B cell (primary cell): ENCODE data around the gene CLP1. TPM values are rescaled to one million over a fixed set of nuclear protein-coding genes. Genes with fewer than 3 reads are reported as not detected.

ENCODE experiments used
- ATAC-seq: fragments of 200-7000 bp; cut with Tn5 transposase; one replicate; pipeline ENCODE4 v1.10.0; 2021; ENCODE audit warnings: low read depth, mild to moderate bottlenecking, moderate number of reproducible peaks, moderate library complexity
- CTCF ChIA-PET: fragments of 350-600 bp; sonication (Branson Sonifier 250); formaldehyde crosslinking; loops from one replicate; lab custom pipeline; 2021; ENCODE audit warnings: antibody characterized with exemption, inconsistent platforms; lab: Charles Lee
- POLR2A ChIA-PET: fragments of 350-600 bp; sonication (Branson Sonifier 250); formaldehyde crosslinking; loops from one replicate; lab custom pipeline; 2021; ENCODE audit warnings: antibody characterized with exemption; lab: Charles Lee
- DNase-seq: peaks from one replicate; pipeline ENCODE4 v3.0.0; 2013
- H2AFZ ChIP-seq: 2 replicates; pipeline ENCODE4 v1.6.1; 2012; ENCODE audit warnings: mild to moderate bottlenecking, low read depth, low read length; ENCODE audit not compliant: insufficient read depth, poor library complexity, severe bottlenecking
- H3K27ac ChIP-seq, 2 donors: 1 replicate in 1 of 2; 2 replicates in 1 of 2; pipeline ENCODE4 v1.5.1; 2012 to 2013; ENCODE audit warnings: low read length in 2 of 2, mild to moderate bottlenecking in 2 of 2, moderate library complexity in 1 of 2
- H3K27me3 ChIP-seq, 4 experiments: fragments of 200-600 bp in 1 of 4; sonication (generic) in 1 of 4; replicated peaks in 1 of 4; 1 replicate in 2 of 4; 2 replicates in 2 of 4; pipeline versions ENCODE4 v1.6.1 to v1.7.0; 2013 to 2016; ENCODE audit warnings: low read length in 3 of 4, mild to moderate bottlenecking in 2 of 4, mixed read lengths in 1 of 4, moderate library complexity in 1 of 4; ENCODE audit not compliant: insufficient read depth in 4 of 4, control insufficient read depth in 3 of 4; ENCODE audit errors: control extremely low read depth in 1 of 4
- H3K36me3 ChIP-seq, 2 experiments: replicated peaks in 1 of 2; 1 replicate in 1 of 2; 2 replicates in 1 of 2; pipeline versions ENCODE4 v1.6.1 to v1.7.1; 2013; ENCODE audit warnings: low read length in 1 of 2; ENCODE audit not compliant: insufficient read depth in 2 of 2, control insufficient read depth in 1 of 2; ENCODE audit errors: control extremely low read depth in 1 of 2, extremely low read depth in 1 of 2
- H3K4me1 ChIP-seq, 2 donors: fragments of 200-600 bp in 1 of 2; sonication (generic) in 1 of 2; 1 replicate in 1 of 2; 2 replicates in 1 of 2; pipeline versions ENCODE4 v1.5.1 to v1.6.1; 2013 to 2017; ENCODE audit warnings: low read length in 2 of 2; ENCODE audit not compliant: control insufficient read depth in 2 of 2, insufficient read depth in 2 of 2
- H3K4me2 ChIP-seq: replicated peaks from 2 replicates; pipeline ENCODE3; 2012; ENCODE audit warnings: mild to moderate bottlenecking, low read depth, low read length; ENCODE audit not compliant: poor library complexity, severe bottlenecking
- H3K4me3 ChIP-seq, 5 experiments: fragments of 200-600 bp in 1 of 5; sonication (generic) in 1 of 5; 1 replicate in 3 of 5; 2 replicates in 2 of 5; pipeline versions ENCODE4 v1.5.1 to v1.7.0; 2011 to 2016; ENCODE audit warnings: low read length in 4 of 5, mild to moderate bottlenecking in 4 of 5, low read depth in 2 of 5, control low read depth in 1 of 5, moderate library complexity in 1 of 5; ENCODE audit not compliant: insufficient read depth in 1 of 5; ENCODE audit errors: control extremely low read depth in 1 of 5, extremely low read depth in 1 of 5
- H3K79me2 ChIP-seq: fragments of 200-600 bp; sonication (generic); one replicate; pipeline ENCODE4 v1.6.0; 2016; ENCODE audit warnings: low read length; ENCODE audit not compliant: control insufficient read depth, insufficient read depth
- H3K9ac ChIP-seq: fragments of 200-600 bp; sonication (generic); 2 replicates; pipeline ENCODE4 v1.6.1; 2017; ENCODE audit warnings: mild to moderate bottlenecking, low read length, moderate library complexity
- H3K9me3 ChIP-seq, 3 donors: one replicate each; pipeline versions ENCODE4 v1.6.1 to v1.7.1; 2013; ENCODE audit warnings: low read length in 2 of 3; ENCODE audit not compliant: control insufficient read depth in 2 of 3, insufficient read depth in 1 of 3; ENCODE audit errors: control extremely low read depth in 1 of 3
- H4K20me1 ChIP-seq: 2 replicates; pipeline ENCODE4 v1.6.0; 2012; ENCODE audit warnings: mild to moderate bottlenecking, low read length; ENCODE audit not compliant: insufficient read depth, control insufficient read depth, poor library complexity, severe bottlenecking
- H3K27ac Mint-ChIP-seq: one replicate; pipeline ENCODE4 v1.8.0; 2021; ENCODE audit warnings: mixed read lengths
- H3K27me3 Mint-ChIP-seq: one replicate; pipeline ENCODE4 v1.8.0; 2021; ENCODE audit warnings: mixed read lengths
- H3K4me1 Mint-ChIP-seq: one replicate; pipeline ENCODE4 v1.8.0; 2021; ENCODE audit warnings: mixed read lengths
- H3K4me3 Mint-ChIP-seq: one replicate; pipeline ENCODE4 v1.8.0; 2021; ENCODE audit warnings: mixed read lengths
- H3K9me3 Mint-ChIP-seq: one replicate; pipeline ENCODE4 v1.8.0; 2022; ENCODE audit warnings: mixed read lengths; ENCODE audit not compliant: insufficient read depth
- EZH2 ChIP-seq: IDR thresholded peaks from 2 replicates; pipeline ENCODE4 v1.6.1; 2012; ENCODE audit warnings: borderline replicate concordance, low read depth, mild to moderate bottlenecking, moderate library complexity, low read length; ENCODE audit not compliant: insufficient read depth, poor library complexity, severe bottlenecking
- WGBS: methylation state at CpG from one replicate; pipeline ENCODE4 v1.1.5; 2013; ENCODE audit warnings: missing lambda C conversion rate; ENCODE audit not compliant: insufficient coverage; 5-methylcytosine and 5-hydroxymethylcytosine counted together
- intact Hi-C: fragments of 100-400 bp; cut with micrococcal nuclease; formaldehyde crosslinking; loops from one replicate; pipeline ENCODE4 v1.10.0; 2022
- polyA plus RNA-seq: library from polyadenylated mRNA; depleted of rRNA; stranded (reverse); fragments of >200 nt; gene quantifications from 2 replicates; pipeline ENCODE4 v1.2.3, GENCODE V29; 2012
- total RNA-seq, 2 donors: library from RNA; stranded (reverse); fragments of 120-200 nt in 1 of 2; gene quantifications; 1 replicate in 1 of 2; 2 replicates in 1 of 2; pipeline versions ENCODE4 v1.2.3 to v1.2.4, GENCODE V29; 2013 to 2022
- TF ChIP-seq, protein P1 (sequence below): fragments of 200-600 bp; IDR thresholded peaks from one replicate; pipeline ENCODE4 v1.8.0; 2022; ENCODE audit warnings: antibody characterized with exemption, mild to moderate bottlenecking

CLP1 gene
- total and polyA plus RNA-seq, 2 donors (not counting 1 experiment from before 2014, with no cell fraction given) = 6.0 to 15.5 TPM

DNA sequence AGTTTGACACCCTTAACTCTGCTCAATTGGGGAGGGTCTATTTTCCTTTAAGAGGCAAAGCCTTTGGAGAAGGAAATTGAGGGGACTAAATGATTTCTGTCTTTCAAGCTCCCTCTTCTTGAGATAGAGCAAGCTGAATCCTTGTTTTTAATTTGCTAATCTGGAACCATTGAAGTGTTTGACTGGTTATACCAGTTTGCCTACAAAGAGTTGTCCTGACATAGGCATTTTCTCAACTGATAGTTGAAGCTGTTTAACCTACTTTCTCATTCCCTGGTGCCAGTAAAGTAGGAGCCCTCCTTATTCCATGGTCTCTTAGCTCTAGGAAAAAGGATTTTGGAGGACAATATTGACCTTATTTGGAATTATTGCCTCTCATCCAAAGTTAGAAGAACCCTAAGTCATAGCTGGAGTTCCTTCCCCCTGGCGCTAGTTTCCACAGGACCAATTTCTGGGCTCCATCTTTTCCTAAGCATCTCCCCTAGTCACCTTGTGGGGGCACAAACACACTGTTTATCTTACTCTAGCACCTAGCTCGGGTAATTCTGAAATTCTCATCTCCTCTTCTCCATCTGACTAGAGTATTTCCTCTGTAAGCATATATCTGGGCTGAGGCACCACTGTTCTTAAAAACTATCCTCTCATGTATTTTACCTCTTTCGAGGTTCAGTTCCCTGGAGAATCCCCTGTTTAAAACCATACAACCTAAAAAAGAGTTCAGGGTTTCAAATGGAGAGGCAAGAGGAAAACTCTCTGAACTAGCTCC is 17.8 kb downstream of the CLP1 start:
- no peak overlapping the region for H3K4me3 Mint-ChIP-seq
- intact Hi-C loops = no loop called here
- no peak overlapping the region for H3K4me2 ChIP-seq
- H3K27ac Mint-ChIP-seq = no peak overlapping the region
- H3K27me3 Mint-ChIP-seq = no peaks in the 10 kb centered on the region
- no peak for DNase-seq
- peaks cover 0 to 59% of the 10 kb centered on the region in 2 experiments for H3K36me3 ChIP-seq
- peak overlapping the region in 1 of 2 donors; percentile 20 for H3K27ac ChIP-seq
- no peaks in the 10 kb centered on the region for H3K9me3 ChIP-seq
- peaks cover 0 to 8% of the 10 kb centered on the region in 2 donors for H3K4me1 ChIP-seq
- H3K79me2 ChIP-seq = peaks cover 99% of the 10 kb centered on the region
- ChIA-PET CTCF (interaction anchor here (0.5 to 1.4 kb wide), 4 partner anchors 12 to 141 kb away, joined by 4 to 7 read pairs (median 6); no protein-coding TSS in a partner anchor), POLR2A (no interaction called here)
- H3K9ac ChIP-seq = no peak overlapping the region
- H3K4me1 Mint-ChIP-seq = peaks cover 49% of the 10 kb centered on the region
- H2AFZ ChIP-seq = no peak overlapping the region
- no peak overlapping the region for H3K4me3 ChIP-seq
- ATAC-seq = no peak
- no peak for TF ChIP-seq EZH2
- TF ChIP-seq, protein P1, sequence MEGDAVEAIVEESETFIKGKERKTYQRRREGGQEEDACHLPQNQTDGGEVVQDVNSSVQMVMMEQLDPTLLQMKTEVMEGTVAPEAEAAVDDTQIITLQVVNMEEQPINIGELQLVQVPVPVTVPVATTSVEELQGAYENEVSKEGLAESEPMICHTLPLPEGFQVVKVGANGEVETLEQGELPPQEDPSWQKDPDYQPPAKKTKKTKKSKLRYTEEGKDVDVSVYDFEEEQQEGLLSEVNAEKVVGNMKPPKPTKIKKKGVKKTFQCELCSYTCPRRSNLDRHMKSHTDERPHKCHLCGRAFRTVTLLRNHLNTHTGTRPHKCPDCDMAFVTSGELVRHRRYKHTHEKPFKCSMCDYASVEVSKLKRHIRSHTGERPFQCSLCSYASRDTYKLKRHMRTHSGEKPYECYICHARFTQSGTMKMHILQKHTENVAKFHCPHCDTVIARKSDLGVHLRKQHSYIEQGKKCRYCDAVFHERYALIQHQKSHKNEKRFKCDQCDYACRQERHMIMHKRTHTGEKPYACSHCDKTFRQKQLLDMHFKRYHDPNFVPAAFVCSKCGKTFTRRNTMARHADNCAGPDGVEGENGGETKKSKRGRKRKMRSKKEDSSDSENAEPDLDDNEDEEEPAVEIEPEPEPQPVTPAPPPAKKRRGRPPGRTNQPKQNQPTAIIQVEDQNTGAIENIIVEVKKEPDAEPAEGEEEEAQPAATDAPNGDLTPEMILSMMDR = no peak
- H3K9me3 Mint-ChIP-seq = no peaks in the 10 kb centered on the region
- peaks cover 78% of the 10 kb centered on the region for H4K20me1 ChIP-seq
- H3K27me3 ChIP-seq = no peaks in the 10 kb centered on the region
- WGBS = 80% methylated on average over 2 of the region's 3 CpGs

DNA sequence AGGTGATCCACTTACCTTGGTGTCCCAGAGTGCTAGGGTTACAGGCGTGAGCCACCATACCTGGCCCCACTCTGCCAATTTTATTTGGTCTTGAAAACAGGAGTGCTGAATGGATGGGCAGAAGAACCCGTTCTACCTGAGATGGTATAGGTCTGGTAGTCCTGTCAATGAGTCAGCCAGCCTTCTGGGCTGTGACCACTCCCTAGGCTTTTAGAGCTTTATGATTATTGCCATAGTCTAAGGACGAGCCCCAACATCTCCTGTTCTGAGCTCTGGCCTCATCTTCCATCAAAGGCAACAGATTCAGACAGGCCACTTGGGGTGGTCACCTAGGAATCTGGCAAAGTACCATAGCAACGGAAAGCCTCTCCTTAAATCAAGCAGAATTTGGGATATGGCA is 21.8 kb downstream of the CLP1 start:
- peaks cover 37% of the 10 kb centered on the region for H3K4me1 Mint-ChIP-seq
- peaks cover 99% of the 10 kb centered on the region for H3K79me2 ChIP-seq
- ATAC-seq (no peak), DNase-seq (no peak)
- peaks cover 12 to 60% of the 10 kb centered on the region in 2 experiments for H3K36me3 ChIP-seq
- WGBS = 100% methylated on average over 3 of the region's 4 CpGs
- no peak overlapping the region for H3K9ac ChIP-seq
- H3K27me3 ChIP-seq = no peaks in the 10 kb centered on the region
- H3K27ac ChIP-seq = no peak overlapping the region
- H3K4me3 ChIP-seq = no peak overlapping the region
- no peak overlapping the region for H3K4me2 ChIP-seq
- H3K4me3 Mint-ChIP-seq = no peak overlapping the region
- POLR2A ChIA-PET = no interaction called here
- peaks cover 62% of the 10 kb centered on the region for H4K20me1 ChIP-seq
- CTCF ChIA-PET = no interaction called here
- H3K9me3 Mint-ChIP-seq = no peaks in the 10 kb centered on the region
- H2AFZ ChIP-seq = no peak overlapping the region
- intact Hi-C loops = no loop called here
- H3K4me1 ChIP-seq = peaks cover 0 to 3% of the 10 kb centered on the region in 2 donors
- H3K9me3 ChIP-seq = no peaks in the 10 kb centered on the region
- no peak for TF ChIP-seq EZH2
- TF ChIP-seq, protein P1 = no peak
- H3K27ac Mint-ChIP-seq = no peak overlapping the region
- no peaks in the 10 kb centered on the region for H3K27me3 Mint-ChIP-seq
